OCI-LY3 (cell line): Measurements from ENCODE around the gene RTN4R.

Experiments
- H2AFZ ChIP-seq: fragments of 200-600, 300-600 bp; shearing (Covaris generic); 2 replicates; pipeline ENCODE4 v1.6.0; 2014; ENCODE audit warnings: antibody characterized with exemption, low read depth, low read length
- H3K27ac ChIP-seq: fragments of 200-600, 300-600 bp; sonication (generic); 2 replicates; pipeline ENCODE4 v1.5.1; 2014; ENCODE audit warnings: mild to moderate bottlenecking, low read length, moderate library complexity, mixed read lengths
- H3K27me3 ChIP-seq: fragments of 200-600, 300-600 bp; sonication (generic); 2 replicates; pipeline ENCODE4 v1.6.1; 2014; ENCODE audit warnings: low read depth, low read length, mixed read lengths
- H3K36me3 ChIP-seq: fragments of 200-600, 300-600 bp; sonication (generic); replicated peaks from 2 replicates; pipeline ENCODE3; 2014; ENCODE audit warnings: low read depth, low read length, mixed read lengths
- H3K4me1 ChIP-seq: fragments of 300-600, 200-600 bp; sonication (generic); 2 replicates; pipeline ENCODE4 v1.6.1; 2014; ENCODE audit warnings: low read length, mixed read lengths
- H3K4me2 ChIP-seq: fragments of 200-600, 300-600 bp; sonication (generic); 2 replicates; pipeline ENCODE4 v1.6.1; 2014; ENCODE audit warnings: low read length, mixed read lengths
- H3K4me3 ChIP-seq: fragments of 300-600, 200-600 bp; sonication (generic); 2 replicates; pipeline ENCODE4 v1.5.1; 2014; ENCODE audit warnings: antibody characterized with exemption, mild to moderate bottlenecking, low read length, moderate library complexity
- H3K79me2 ChIP-seq: fragments of 300-600, 200-600 bp; shearing (Covaris generic); 2 replicates; pipeline ENCODE4 v1.6.1; 2014; ENCODE audit warnings: mild to moderate bottlenecking, low read length, mixed read lengths
- H3K9ac ChIP-seq: fragments of 300-600, 200-600 bp; shearing (Covaris generic); 2 replicates; pipeline ENCODE4 v1.6.0; 2014; ENCODE audit warnings: mild to moderate bottlenecking, low read length, moderate library complexity
- H3K9me3 ChIP-seq: fragments of 200-600, 300-600 bp; shearing (Covaris generic); 2 replicates; pipeline ENCODE4 v1.6.1; 2014; ENCODE audit warnings: low read length, mixed read lengths; ENCODE audit not compliant: insufficient read depth
- H4K20me1 ChIP-seq: fragments of 200-600, 300-600 bp; sonication (generic); 2 replicates; pipeline ENCODE4 v1.6.1; 2016; ENCODE audit warnings: low read length, mixed read lengths; ENCODE audit not compliant: insufficient read depth
- EZH2phosphoT487 ChIP-seq: fragments of 200-600 bp; shearing (Covaris generic); IDR thresholded peaks from 2 replicates; pipeline ENCODE4 v1.6.1; 2018; ENCODE audit warnings: antibody characterized with exemption, mixed run types, low read depth
- TF ChIP-seq, protein P1 (sequence below): fragments of 200-600, 300-600 bp; sonication (generic); IDR thresholded peaks from 2 replicates; pipeline ENCODE4 v1.5.1; 2014; ENCODE audit warnings: antibody characterized with exemption, low read length, low read depth

The RTN4R gene

DNA sequence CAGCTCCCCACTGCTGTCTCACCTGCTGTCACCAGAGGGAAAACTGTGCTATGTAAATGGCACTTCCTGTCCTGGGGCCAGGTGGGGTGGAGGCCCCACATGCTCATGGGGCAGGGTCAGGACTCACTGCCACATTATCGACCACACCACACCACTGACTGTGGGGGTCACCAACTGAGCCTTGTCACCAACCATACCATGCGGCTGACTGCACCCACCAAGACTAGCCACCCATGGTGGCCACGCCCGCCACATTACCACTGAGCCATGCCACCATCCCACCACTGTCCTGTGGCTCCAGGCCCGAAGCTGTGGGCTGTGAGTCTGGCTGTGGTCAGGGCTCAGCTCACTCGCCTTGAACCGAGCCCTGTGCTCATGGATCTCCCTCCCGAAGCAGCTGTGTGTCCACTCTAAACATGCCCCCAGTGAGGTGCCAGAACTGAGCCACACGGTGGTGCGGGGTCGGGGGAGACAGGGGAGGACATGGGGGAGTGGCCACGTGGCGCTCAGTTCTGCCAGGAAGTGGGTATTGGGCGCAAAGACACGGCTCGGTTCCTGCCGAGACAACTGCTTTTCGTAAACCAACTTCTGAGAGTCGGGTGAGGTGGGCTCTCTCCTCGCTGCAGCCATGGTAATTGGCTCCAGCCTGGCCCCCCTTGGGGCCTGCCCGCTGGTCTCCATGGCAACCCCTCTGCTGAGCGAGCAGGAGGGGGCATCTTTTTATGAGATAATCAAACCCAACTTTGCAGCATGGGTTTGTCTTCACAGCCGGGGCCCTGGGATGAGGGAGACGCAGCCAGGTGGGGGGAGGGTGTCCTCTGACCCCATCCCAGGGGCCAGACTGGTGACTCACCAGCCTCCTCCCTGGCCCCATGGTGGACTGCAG is 23.2 kb downstream of the RTN4R start:
- Histone ChIP-seq H4K20me1 (no peaks in the 10 kb centered on the region), H3K9me3 (no peaks in the 10 kb centered on the region), H3K79me2 (no peaks in the 10 kb centered on the region), H2AFZ (peak overlapping the region; percentile 20; the same call in 1 of the 2 replicates), H3K27ac (no peak overlapping the region), H3K4me1 (peaks cover 6% of the 10 kb centered on the region; the same call in 1 of the 2 replicates), H3K4me3 (no peak overlapping the region), H3K27me3 (no peaks in the 10 kb centered on the region), H3K4me2 (peak overlapping the region; percentile 19; the same call in 1 of the 2 replicates), H3K36me3 (no peaks in the 10 kb centered on the region), H3K9ac (no peak overlapping the region)
- no peak for TF ChIP-seq EZH2phosphoT487
- TF ChIP-seq, protein P1, sequence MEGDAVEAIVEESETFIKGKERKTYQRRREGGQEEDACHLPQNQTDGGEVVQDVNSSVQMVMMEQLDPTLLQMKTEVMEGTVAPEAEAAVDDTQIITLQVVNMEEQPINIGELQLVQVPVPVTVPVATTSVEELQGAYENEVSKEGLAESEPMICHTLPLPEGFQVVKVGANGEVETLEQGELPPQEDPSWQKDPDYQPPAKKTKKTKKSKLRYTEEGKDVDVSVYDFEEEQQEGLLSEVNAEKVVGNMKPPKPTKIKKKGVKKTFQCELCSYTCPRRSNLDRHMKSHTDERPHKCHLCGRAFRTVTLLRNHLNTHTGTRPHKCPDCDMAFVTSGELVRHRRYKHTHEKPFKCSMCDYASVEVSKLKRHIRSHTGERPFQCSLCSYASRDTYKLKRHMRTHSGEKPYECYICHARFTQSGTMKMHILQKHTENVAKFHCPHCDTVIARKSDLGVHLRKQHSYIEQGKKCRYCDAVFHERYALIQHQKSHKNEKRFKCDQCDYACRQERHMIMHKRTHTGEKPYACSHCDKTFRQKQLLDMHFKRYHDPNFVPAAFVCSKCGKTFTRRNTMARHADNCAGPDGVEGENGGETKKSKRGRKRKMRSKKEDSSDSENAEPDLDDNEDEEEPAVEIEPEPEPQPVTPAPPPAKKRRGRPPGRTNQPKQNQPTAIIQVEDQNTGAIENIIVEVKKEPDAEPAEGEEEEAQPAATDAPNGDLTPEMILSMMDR = no peak

DNA sequence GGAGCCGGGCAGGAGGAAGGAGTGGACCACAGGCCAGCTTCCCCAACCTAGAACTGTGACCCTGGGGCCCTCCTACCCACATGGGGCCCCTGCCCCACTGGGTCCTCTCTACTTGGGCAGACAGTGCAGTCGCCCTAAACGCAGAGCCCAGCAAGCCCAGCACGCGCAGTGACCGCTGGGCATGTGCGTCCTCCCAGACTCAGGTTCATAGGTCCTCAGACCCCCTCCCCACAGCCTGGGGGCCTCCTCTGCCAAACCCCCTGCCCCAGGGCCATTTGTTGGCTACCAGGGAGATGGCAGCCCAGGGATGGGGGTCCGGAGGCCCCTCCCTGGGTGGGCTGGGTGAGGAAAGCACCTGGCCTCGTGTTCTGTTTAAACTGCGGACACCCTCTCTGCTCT is 23.9 kb downstream of the RTN4R start:
- H3K27me3 ChIP-seq = no peaks in the 10 kb centered on the region
- H3K27ac ChIP-seq = no peak overlapping the region
- H3K9ac ChIP-seq = no peak overlapping the region
- H3K4me2 ChIP-seq = no peak overlapping the region
- no peaks in the 10 kb centered on the region for H4K20me1 ChIP-seq
- TF ChIP-seq, protein P1 = no peak
- no peak for TF ChIP-seq EZH2phosphoT487
- no peak overlapping the region for H3K4me3 ChIP-seq
- no peaks in the 10 kb centered on the region for H3K9me3 ChIP-seq
- H3K79me2 ChIP-seq = no peaks in the 10 kb centered on the region
- no peak overlapping the region for H2AFZ ChIP-seq
- H3K4me1 ChIP-seq = peaks cover 6% of the 10 kb centered on the region; the same call in 1 of the 2 replicates
- H3K36me3 ChIP-seq = no peaks in the 10 kb centered on the region

DNA sequence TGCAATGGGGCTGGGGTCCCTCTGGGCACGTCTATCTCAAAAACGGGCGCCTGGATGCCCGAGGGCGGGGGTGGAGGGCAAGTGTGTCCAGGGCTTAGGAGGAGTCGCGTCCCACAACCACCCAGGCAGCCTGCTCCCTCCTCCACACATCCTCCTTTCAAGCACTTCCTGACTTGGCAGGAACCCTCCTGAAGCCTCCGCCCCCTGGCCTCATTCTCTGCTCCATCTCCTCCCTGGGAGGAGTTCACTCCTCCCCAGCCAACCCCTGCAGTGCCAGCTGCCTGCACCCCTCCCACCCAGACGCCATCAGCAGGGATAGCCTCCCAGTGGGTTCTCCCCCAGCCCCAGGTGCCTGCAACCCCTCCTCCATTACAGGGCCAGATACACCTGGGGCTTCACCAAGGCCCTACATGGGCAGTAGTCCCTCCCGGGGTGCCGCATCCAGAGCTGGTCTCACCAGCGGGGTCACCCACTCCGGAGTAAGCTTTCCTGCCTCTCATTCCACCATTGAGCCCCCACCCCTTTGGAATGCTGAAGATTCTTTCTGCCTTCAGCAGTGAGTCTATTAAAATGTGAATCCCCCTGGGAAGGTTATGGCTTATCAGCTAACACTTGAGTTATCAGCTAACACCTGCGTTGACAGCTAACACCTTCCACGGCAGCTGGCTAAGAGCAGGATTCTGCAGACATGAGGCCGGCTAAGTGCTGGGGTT is 24.4 kb downstream of the RTN4R start:
- TF ChIP-seq EZH2phosphoT487 = no peak
- TF ChIP-seq, protein P1 = no peak
- H3K27me3 ChIP-seq = no peaks in the 10 kb centered on the region
- no peaks in the 10 kb centered on the region for H3K79me2 ChIP-seq
- no peak overlapping the region for H3K4me2 ChIP-seq
- no peaks in the 10 kb centered on the region for H4K20me1 ChIP-seq
- no peak overlapping the region for H3K9ac ChIP-seq
- peaks cover 6% of the 10 kb centered on the region; the same call in 1 of the 2 replicates for H3K4me1 ChIP-seq
- no peak overlapping the region for H3K27ac ChIP-seq
- no peaks in the 10 kb centered on the region for H3K9me3 ChIP-seq
- 0 out of 2 replicates have a peak overlapping the region, but pooled peaks have one; percentile 18 for H2AFZ ChIP-seq
- H3K36me3 ChIP-seq = no peaks in the 10 kb centered on the region
- H3K4me3 ChIP-seq = no peak overlapping the region

DNA sequence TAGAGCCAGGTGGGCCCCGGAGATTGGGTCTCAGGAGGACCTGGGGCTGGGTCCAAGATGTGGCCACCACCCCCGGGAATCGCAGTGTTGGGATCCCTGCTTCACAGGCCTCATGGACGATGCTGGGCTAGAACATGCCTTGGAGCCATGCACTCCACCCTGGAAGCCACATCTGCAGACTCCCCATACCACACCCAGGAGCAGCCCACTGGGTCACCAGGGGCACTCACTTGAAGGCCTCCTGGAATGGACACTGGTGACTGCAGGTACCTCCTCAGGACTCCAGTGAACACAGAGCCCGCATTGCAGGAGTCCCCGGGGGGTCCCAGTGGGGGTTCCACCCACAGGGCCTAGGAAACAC is 25.0 kb downstream of the RTN4R start:
- Histone ChIP-seq H3K27ac (no peak overlapping the region), H4K20me1 (no peaks in the 10 kb centered on the region)

More for the DNA sequence above, 25.0 kb downstream of the RTN4R start:
- H3K4me1 ChIP-seq = peaks cover 6% of the 10 kb centered on the region; the same call in 1 of the 2 replicates
- TF ChIP-seq, protein P1 = no peak
- no peak for TF ChIP-seq EZH2phosphoT487
- no peak overlapping the region for H3K4me2 ChIP-seq
- H3K36me3 ChIP-seq = no peaks in the 10 kb centered on the region
- H2AFZ ChIP-seq = no peak overlapping the region
- no peaks in the 10 kb centered on the region for H3K79me2 ChIP-seq
- H3K4me3 ChIP-seq = no peak overlapping the region
- no peaks in the 10 kb centered on the region for H3K9me3 ChIP-seq
- no peaks in the 10 kb centered on the region for H3K27me3 ChIP-seq
- no peak overlapping the region for H3K9ac ChIP-seq
